HG03575 (cell line): ENCODE data around the gene CCR8.

Experiments used
- ATAC-seq: cut with Tn5 transposase; IDR thresholded peaks from one replicate; pipeline ENCODE4 v1.9.1; 2021; ENCODE audit not compliant: unreplicated experiment, insufficient number of reproducible peaks, low FRiP score; ENCODE audit errors: extremely low read depth

Gene CCR8

GRCh38 chr3:39379778-39380155, 50.3 kb downstream of the CCR8 start:
- ATAC-seq: no peak

GRCh38 chr3:39381432-39381831, 51.9 kb downstream of the CCR8 start:
- ATAC-seq: no peak
